NCI-H82 (cell line): Measurements from ENCODE around the gene ATP11B.
A peak's percentile ranks its signal among the peaks of the same experiment; 100 is the strongest.
"Not testable (repeated sequence)": the region's sequence is repeated elsewhere in the genome, so short reads cannot be mapped to it uniquely, and the experiment has no call there.

Source experiments
- DNase-seq: peaks from one replicate; lab custom pipeline; 2025; lab: John Stamatoyannopoulos, UW

ATP11B gene

GRCh38 chr3:182829761-182830405 is 36.6 kb downstream of the ATP11B start:
- no peak for DNase-seq

DNA sequence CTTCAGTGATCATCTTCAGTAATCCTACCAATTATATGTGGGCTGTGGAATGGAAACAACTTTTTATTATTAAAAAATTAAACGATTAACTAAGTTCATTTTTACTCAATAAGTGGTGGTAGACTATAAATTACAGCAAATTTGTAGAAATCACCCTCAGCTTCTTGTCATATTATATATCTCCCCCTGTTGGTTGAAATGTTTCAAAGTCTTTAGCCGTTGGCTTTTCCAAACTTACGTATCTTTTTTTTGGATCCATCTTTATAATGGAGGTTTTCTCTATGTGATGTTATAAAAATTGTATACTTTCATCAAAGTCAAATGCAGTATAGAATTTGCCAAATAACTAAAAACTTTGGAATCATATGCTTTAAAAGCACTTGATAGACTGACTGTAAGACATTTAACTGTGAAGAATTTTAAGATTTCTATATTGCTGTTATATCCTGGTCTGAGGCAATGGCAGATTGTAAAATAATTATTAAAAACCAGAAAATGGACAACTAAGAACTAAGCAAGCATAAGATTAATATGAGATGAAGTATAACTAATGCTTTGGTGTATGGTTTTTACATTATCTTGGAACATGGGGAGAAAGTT is 44.7 kb downstream of the ATP11B start:
- DNase-seq: no peak

- peak; percentile 82 for DNase-seq
Measured at GRCh38 chr3:182843478-182843877, 50.2 kb downstream of the ATP11B start.

GRCh38 chr3:182848906-182849305 is 55.6 kb downstream of the ATP11B start:
- DNase-seq: peak; percentile 93

- no peak for DNase-seq
Measured at GRCh38 chr3:182855076-182855475, 61.8 kb downstream of the ATP11B start.

- DNase-seq: no peak
Measured at GRCh38 chr3:182861348-182861747, 68.0 kb downstream of the ATP11B start.

DNA sequence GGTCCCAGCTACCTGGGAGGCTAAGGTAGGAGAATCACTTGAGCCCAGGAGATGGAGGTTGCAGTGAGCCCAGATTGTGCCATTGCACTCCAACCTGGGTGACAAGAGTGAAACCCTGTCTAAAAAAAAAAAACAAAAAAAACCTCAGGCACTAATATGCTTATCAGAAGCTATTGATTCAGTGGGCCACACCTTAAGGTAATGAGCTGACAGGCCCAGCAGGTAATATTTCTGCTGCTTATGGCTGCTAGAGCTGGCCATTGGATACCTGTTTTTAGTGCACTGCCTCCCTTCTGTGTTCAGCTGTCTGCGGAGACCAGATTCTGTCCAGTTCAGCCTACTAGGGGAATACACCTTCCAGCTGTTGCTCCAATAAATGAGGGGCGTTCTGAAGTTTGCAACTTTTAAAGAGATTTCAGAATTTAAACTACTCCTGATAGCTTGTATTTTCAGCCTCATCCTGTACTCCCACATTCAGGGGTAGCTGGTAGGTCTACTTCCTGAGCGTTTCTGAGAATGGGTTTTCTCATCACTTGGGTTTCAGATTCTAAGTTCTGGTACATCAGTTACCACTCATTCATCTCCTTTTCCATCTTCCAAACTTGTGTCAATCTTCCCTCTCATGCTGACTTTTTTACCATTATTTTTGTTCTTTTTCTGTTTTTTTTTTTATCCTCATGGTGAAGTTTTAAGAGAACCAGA is 69.0 kb downstream of the ATP11B start:
- no peak for DNase-seq

GRCh38 chr3:182869059-182869458 is 75.8 kb downstream of the ATP11B start:
- DNase-seq: no peak

DNA sequence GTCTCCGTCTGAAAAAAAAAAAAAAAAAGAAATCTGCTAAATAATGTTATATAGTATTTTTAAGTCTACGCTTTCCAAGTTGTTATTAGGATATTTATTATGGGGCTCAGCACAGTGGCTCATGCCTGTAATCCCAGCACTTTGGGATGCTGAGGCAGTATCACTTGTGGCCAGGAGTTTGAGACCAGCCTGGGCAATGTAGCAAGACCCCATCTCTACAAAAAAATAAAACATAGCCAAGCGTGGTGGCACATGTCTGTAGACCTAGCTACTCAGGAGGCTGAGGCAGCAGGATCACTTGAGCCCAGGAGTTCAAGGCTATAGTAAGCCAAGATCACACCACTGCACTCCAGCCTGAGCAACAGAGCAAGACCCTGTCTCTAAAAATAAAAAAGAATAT is 77.6 kb downstream of the ATP11B start:
- DNase-seq: not testable (repeated sequence)

DNA sequence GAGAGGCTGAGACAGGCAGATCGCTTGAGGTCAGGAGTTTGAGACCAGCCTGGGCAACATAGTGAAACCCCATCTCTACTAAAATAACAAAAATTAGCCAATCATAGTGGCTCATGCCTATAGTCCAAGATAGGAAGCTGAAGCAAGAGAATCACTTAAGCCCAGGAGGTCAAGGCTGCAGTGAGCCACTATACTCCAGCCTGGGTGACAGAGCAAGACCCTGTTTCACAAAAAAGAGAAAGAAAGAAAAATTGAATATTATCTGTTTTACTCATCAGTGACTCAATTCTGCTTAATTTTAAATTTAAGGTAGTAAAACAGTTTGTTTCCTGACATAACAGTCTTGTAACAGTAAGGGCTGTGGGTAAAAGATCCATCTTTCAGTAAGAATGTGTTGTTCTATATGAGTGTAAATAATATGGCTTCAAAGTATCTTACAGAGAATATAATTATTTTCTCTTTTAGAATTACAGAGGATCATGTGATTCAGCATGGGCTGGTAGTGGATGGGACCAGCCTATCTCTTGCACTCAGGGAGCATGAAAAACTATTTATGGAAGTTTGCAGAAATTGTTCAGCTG is 85.8 kb downstream of the ATP11B start:
- DNase-seq: no peak

- no peak for DNase-seq
Measured at GRCh38 chr3:182886497-182886896, 93.2 kb downstream of the ATP11B start.

DNA sequence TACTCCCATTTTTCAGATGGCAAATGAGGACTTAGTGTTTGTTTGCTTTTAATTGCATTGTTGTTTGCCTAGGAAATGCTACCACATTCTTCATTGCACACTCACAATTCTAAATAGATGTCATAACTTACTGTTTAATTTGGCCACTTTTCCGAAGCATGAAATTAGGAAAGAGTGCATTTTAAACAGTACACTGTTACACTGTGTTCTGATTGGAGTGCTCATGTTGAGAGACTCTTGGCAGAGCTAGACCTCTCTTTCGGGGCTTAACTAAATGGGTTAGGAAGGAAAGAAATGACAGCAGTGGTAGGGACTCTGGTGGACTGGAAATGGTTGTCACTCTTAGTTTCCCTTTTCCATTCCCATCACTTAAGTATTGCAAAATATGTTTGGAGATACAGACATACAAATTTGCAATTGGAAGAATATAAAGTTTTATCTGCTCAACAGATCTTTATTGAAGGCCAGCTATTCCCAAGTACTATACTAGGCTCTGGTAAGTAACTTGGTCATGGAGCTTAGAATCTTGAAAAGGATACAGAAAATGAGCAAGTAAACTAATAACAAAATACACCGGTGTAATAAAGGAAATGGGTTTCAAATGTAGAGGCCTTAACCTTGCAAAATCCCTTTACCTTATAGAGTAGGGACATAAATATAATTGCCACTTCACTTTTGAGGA is 96.8 kb downstream of the ATP11B start:
- DNase-seq: peak; percentile 52

DNA sequence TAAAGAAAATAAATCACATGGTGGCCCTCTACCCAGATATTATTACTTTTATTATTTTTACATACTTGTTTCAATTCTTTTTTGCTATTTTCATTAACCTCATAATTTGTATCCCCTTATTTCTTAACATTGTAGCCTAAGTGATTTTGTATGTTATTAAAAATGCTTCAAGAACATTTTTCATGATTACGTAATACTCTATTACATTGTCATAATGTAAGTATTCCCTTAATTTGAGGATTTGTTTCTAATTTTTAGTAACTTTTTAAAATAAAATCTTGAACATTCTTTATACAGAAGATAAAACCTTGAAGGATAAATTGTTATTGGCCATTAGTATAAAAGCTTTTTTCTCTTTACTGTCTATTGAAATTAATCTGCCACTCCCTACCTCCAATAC is 98.1 kb downstream of the ATP11B start:
- DNase-seq: no peak

- no peak for DNase-seq
Measured at GRCh38 chr3:182892226-182892625, 98.9 kb downstream of the ATP11B start.

GRCh38 chr3:182895513-182896112 is 102.3 kb downstream of the ATP11B start:
- DNase-seq: no peak

GRCh38 chr3:182896553-182896952 is 103.2 kb downstream of the ATP11B start:
- DNase-seq: no peak

- no peak for DNase-seq
Measured at GRCh38 chr3:182902236-182902635, 108.9 kb downstream of the ATP11B start.

DNA sequence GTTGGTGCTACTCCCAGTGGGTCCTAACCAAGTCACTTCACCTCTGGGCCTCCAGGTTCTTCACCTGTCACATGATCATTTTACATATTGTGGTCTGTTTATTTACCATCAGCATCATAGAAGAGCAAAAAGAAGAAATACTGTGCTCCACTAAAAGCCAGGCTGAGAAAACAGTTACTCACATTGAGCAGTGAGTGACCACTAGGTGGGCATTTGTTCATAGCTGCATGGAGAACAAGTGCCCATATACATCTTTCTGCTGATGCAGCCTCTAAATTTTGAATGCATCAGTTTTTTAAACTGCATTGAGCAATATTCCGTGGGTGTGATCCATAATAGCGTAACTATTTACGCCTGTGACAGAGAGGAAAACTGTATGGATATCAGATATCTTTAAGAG is 110.9 kb downstream of the ATP11B start:
- peak; percentile 45 for DNase-seq

GRCh38 chr3:182905623-182906022 is 112.3 kb downstream of the ATP11B start:
- no peak for DNase-seq

DNA sequence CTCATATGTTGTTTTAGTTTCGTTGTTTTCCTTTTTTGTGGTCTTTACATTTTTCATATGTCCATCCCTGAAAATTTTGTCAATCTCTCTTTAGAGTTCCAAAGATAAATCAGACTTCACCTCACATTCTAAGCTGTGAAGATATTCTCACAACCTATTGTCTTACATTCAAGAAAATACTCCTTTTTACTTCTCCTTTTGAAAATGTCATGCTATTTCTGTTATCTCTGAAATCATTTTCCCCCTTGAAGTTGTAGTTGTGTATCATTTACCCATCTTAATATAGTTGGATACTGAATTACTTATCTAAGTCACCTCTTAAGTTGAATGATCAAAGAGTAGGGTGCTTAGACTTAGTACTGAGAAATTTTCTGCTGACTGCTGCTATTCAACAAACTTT is 112.7 kb downstream of the ATP11B start:
- no peak for DNase-seq

DNA sequence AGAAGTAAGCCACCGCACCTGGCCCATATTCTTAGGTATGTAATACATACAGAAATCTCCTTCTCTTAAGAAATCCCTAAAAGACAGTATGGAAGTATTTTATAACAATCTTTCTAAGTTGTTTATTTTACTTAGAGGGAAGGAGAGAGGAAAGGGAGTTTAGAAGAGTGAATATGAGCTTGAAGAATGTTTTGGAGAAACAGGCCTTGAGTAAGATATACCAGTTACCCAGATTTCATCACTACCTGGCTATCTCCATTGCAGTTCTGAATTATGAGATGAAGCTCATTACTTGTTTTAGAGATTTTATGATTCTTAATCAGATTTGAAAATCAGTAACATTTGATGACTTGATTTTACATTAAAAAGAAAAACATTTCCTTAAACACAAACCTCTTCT is 115.2 kb downstream of the ATP11B start:
- no peak for DNase-seq
